ENCODE measurements around the gene CLDN15.

Gene CLDN15

GRCh38 chr7:101244375-101245146 is 7.0 kb upstream of the CLDN15 start, which contains the start of gene FIS1:
Gene FIS1 (minus strand): TSS chr7:101245081. CDS start chr7:101245004, 77 bp downstream.
- peak; percentile 83 to 99 (median 98) for DNase-seq

- peak in 2 of 14 donors; percentile 37 to 60 for DNase-seq
Observed at GRCh38 chr7:101243646-101244374, 6.2 kb upstream of the CLDN15 start.

- DNase-seq: no peak
Observed at GRCh38 chr7:101241443-101242349, 4.1 kb upstream of the CLDN15 start.

- DNase-seq: no peak
Observed at GRCh38 chr7:101241015-101241363, 3.4 kb upstream of the CLDN15 start.

GRCh38 chr7:101240226-101241014 is 2.8 kb upstream of the CLDN15 start:
- DNase-seq: no peak

GRCh38 chr7:101239951-101240220 is 2.3 kb upstream of the CLDN15 start:
- no peak for DNase-seq

GRCh38 chr7:101239191-101239950 is 1.8 kb upstream of the CLDN15 start:
- no peak for DNase-seq

- no peak for DNase-seq
Observed at GRCh38 chr7:101238226-101239182, 902 bp upstream of the CLDN15 start.

- no peak for DNase-seq
Observed at GRCh38 chr7:101236292-101236835, 1.2 kb downstream of the CLDN15 start.

GRCh38 chr7:101235522-101235921 is 2.1 kb downstream of the CLDN15 start:
- no peak for DNase-seq

- no peak for DNase-seq
Observed at GRCh38 chr7:101235050-101235449, 2.6 kb downstream of the CLDN15 start.

- DNase-seq: no peak
Observed at GRCh38 chr7:101234636-101235035, 3.0 kb downstream of the CLDN15 start.

GRCh38 chr7:101233907-101234547 is 3.6 kb downstream of the CLDN15 start:
- no peak for DNase-seq

- peak in 1 of 14 donors; percentile 33 for DNase-seq
Observed at GRCh38 chr7:101232141-101232850, 5.3 kb downstream of the CLDN15 start.

- no peak for DNase-seq
Observed at GRCh38 chr7:101231644-101232043, 6.0 kb downstream of the CLDN15 start.

GRCh38 chr7:101226721-101227120 is 10.9 kb downstream of the CLDN15 start:
- no peak for DNase-seq

GRCh38 chr7:101225650-101226049 is 12.0 kb downstream of the CLDN15 start:
- no peak for DNase-seq

GRCh38 chr7:101223528-101223927 is 14.1 kb downstream of the CLDN15 start:
- no peak for DNase-seq

Data from C1 segment of cervical spinal cord (tissue), 14 donors.